IPS DF 4.7 (cell line): ENCODE data around the gene TBC1D10A.

Source experiments
- DNase-seq: peaks from one replicate; pipeline ENCODE4 v3.0.0-alpha.2; 2013; ENCODE audit warnings: low spot score; ENCODE audit errors: extremely low read depth

The TBC1D10A gene

DNA sequence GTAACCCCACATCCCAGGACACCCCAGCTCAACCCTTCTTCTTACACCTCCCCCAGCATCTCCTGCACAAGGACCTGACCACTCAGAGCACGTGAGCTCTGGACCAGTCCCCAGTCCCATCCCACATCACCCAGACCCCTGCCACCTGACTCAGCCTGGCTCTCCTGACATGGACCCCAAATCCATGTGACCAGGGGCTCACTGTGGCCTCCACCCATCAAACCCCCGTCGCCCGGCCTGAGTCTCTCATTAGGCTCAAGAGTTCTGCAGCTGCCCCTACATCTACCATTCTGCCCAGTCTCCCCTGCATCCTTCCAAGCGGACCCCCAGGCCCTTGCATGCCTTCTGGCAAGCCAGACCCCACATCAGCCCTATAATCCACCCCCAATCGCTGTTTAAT lies 78.3 kb downstream of the TBC1D10A start:
- DNase-seq: no peak

DNA sequence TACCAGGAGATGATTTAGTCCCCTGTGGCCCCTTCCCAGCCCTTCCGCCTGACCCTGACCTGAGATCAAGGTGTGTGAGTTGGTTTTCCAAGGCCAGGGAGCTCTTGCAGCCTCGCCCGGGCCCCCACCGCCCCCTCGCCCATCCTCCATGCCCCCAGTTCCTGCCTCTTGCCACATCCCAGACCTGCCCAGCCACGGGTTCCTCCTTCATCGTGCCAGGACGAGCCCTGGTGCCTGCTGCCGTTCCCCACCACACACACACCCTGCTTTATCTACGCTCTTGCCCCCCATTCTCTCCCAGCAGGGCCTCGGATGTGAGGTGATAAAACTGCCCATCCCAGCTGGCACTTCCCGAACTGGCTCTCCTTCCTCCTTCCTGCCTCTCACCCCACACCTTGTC lies 78.8 kb downstream of the TBC1D10A start:
- DNase-seq: no peak

DNA sequence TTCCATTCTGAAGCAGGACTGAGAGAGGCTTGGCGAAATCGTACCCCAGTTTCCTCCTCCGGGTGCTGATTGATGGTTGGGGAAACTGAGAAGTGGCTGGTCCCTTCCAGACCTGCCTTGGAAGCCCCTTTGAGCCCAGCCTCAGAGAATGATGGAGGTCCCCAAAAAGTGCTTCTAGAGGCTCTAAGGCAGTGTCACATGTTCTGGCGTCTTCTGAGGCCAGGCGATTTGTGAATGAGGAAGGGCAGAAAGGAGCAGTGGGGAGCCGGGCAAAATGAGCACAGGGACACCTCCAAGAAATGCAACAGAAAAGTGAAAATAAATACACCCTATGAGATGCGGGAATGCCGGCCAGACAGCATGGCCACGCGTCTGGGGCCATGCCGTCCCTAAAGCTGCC lies 79.2 kb downstream of the TBC1D10A start:
- DNase-seq: no peak

DNA sequence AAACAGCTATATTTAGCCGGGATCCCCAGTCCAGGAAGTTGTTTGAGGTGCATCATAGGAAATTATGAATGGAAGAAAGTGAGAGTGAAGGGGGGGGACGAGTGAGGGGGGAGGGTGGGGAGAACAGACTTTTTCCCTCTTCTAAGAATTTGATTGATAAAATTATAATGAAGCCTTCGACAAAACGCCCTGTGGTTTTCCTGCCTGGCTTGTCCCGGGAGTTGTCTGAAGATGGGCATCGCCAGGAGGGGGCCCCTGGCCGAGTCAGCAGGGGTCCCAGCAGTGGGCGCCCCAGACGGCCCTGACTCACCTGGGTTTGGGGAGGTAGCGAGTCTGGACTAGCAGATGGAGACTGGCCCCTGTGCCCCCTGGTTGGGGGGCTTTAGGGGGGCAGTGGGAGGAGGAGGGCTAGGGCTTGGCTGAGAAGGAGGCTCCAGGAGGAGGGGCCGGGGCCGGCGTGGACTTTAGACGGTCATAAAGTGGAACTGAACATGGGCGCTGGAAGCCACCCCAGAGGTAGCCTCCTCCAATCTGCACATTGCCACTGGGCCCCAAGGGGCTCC lies 79.8 kb downstream of the TBC1D10A start:
- no peak for DNase-seq

DNA sequence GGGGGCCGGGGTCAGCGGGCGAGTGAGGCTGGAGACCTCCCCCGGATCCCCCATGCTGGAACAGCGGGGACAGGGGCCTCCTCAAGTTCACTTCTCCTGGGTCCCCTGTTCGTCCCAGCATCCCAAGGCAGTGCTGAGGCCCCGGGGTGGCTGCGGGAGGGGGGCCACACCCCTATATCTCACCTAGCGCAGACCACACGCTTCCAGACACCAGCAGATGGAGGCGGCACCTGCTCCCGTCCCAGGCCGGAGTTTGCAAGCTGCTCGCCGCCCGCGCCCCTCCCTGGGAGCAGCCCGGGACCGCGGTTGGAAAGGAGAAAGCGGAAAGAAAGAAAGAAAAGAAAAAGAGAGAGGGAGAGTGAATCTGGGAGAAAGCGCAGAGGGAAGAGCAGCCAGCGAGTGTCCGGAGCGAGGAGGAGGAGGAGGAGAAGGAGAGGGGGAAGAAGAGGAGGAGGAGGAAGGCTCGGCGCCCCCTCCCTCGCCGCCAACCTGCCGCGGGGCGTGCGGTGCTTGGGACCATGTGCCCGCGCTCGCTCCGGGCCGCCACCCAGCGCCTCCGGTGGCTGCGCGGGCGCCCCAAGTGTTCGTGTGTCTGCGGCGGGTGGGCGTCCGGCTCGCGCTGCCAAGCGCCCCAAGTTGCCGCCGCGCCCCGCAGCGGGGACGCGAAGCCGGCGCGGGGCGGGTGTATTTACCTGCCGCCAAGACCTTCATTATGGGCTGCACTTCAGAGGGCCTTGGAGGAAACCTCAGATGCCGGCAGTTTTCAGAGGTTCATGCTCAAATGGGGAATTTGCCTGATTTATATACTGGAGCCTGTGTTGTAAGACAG lies 80.5 kb downstream of the TBC1D10A start, which contains the start of gene LIF:
LIF (minus strand) TSS at position 775 of the 829 bp plus-strand sequence; CDS start at position 711, 64 bp downstream.
- DNase-seq: no peak

DNA sequence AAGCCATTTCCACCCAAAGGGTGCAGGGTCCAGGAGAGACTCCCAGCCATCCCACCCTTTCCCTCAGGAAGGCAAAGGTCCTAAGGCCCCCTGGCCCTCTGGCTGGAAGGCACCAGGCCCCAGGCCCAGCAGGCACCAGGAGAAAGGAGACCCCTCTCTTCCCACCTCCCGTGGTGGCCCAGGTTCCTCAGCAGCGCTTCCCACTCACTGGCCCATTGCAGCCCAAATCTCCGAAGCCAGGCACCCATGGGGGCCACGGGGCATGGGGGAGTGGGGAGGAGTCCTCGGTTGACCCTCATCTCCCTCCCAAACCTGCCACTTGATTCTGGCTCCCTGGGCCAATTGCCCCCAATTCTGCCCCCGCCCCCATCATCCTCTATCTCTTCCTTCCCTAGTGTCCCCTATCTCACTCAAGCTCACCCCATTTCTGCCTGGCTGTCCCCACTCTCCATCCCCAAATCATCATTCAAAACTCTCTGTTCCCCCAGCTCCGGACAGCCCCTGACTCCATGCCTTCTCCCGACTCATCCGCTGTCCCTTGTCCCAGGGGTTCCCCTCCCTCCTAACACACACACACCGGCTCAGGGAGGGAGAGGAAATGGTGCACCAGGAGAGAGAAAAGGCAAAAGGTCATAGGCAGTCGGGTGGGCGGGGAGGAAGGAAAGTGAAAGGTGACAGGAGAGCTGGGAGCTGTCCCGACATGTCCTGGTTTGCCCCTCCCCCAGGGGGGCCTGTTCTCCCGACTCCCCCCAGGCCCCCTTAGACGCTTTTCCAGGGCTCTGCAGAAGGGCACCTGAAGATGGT lies 81.4 kb downstream of the TBC1D10A start:
- no peak for DNase-seq

DNA sequence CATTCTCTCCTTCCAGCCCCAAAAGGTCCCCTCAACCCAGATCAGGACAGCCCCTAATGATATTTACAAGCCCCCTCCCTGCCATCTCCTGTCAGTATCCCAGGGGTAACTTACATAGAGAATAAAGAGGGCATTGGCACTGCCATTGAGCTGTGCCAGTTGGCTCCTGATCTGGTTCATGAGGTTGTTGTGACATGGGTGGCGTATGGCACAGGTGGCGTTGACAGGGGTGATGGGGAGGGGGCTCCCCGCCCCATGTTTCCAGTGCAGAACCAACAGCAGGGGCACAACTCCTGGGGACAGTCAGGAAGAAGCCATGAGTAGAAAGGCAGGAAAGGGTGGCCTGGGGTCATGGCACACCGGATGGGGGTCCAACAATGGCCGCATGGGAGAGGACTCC lies 82.1 kb downstream of the TBC1D10A start:
- DNase-seq: no peak

DNA sequence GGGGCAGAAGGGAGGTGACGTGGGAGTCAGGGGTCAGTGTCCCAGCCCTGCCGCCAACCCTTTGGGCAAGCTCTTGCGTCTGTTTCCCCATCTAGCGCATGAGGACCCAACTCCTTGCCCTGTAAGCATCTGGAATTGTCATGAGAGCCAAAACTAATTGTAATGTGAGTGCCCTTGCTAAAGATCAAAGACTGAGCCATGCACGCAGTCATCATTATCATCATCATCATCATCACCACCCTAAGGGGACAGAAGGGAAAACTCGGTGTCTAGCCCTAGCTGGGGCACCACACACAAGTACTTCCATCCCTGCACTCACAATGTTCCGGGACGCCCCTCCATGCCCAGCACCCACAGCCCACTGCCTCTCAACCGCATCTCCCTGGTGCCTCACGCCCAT lies 82.7 kb downstream of the TBC1D10A start:
- no peak for DNase-seq

DNA sequence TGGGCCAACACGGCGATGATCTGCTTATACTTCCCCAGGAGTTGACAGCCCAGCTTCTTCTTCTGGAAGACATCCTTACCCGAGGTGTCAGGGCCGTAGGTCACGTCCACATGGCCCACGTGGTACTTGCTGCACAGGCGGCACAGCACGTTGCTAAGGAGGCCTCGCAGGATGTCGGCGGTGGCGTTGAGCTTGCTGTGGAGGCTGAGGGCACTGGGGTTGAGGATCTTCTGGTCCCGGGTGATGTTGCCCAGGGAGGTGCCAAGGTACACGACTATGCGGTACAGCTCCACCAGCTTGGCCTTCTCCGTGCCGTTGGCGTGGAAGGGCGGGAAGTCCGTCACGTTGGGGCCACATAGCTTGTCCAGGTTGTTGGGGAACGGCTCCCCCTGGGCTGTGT lies 83.1 kb downstream of the TBC1D10A start:
- no peak for DNase-seq
